GM12864 (cell line): ENCODE results near the gene LIF.

ENCODE experiments used
- DNase-seq: peaks from one replicate; pipeline ENCODE4 v3.0.0-alpha.2; 2011; ENCODE audit warnings: low read depth
- H3K4me3 ChIP-seq: 2 replicates; pipeline ENCODE4 v1.5.1; 2011; ENCODE audit warnings: mild to moderate bottlenecking, low read depth, low read length, control low read depth
- CTCF ChIP-seq: IDR thresholded peaks from 2 replicates; pipeline ENCODE4 v1.5.1; 2011; ENCODE audit warnings: low read depth, mild to moderate bottlenecking, moderate library complexity, low read length, control low read depth, inconsistent platforms; ENCODE audit errors: missing control alignments

LIF gene

GRCh38 chr22:30197389-30197788 lies 49.2 kb downstream of the LIF start:
- no peak for DNase-seq
- TF ChIP-seq CTCF: no peak
- no peak overlapping the region for H3K4me3 ChIP-seq

GRCh38 chr22:30196880-30197336 lies 49.7 kb downstream of the LIF start:
- no peak for TF ChIP-seq CTCF
- H3K4me3 ChIP-seq: no peak overlapping the region
- DNase-seq: no peak

GRCh38 chr22:30196141-30196879 lies 50.2 kb downstream of the LIF start:
- DNase-seq: no peak
- no peak overlapping the region for H3K4me3 ChIP-seq
- no peak for TF ChIP-seq CTCF

GRCh38 chr22:30195245-30196140 lies 51.1 kb downstream of the LIF start:
- no peak for TF ChIP-seq CTCF
- H3K4me3 ChIP-seq: no peak overlapping the region
- DNase-seq: no peak

GRCh38 chr22:30193031-30193775 lies 53.4 kb downstream of the LIF start:
- no peak for DNase-seq
- TF ChIP-seq CTCF: no peak

GRCh38 chr22:30192427-30192826 lies 54.1 kb downstream of the LIF start:
- DNase-seq: no peak
- TF ChIP-seq CTCF: no peak

More at GRCh38 chr22:30193031-30193775, 53.4 kb downstream of the LIF start:
- no peak overlapping the region for H3K4me3 ChIP-seq

More at GRCh38 chr22:30192427-30192826, 54.1 kb downstream of the LIF start:
- H3K4me3 ChIP-seq: no peak overlapping the region
